Peyer's patch (tissue), 4 donors: ENCODE data around the gene ROBO1. TPM values are rescaled to one million over a fixed set of nuclear protein-coding genes. Genes with fewer than 3 reads are reported as not detected.

Experiments used
- DNase-seq, 3 donors: peaks; one replicate each; pipeline ENCODE4 v3.0.0-alpha.2; 2017 to 2019
- H3K27ac ChIP-seq, 4 donors: fragments of 200-600 bp; sonication (generic); one replicate each; pipeline ENCODE4 v1.5.1; 2016 to 2019
- H3K27me3 ChIP-seq, 2 donors: fragments of 200-600 bp; sonication (generic); one replicate each; pipeline ENCODE4 v1.5.1; 2019
- H3K36me3 ChIP-seq, 3 donors: fragments of 200-600 bp; sonication (generic); one replicate each; pipeline ENCODE4 v1.5.1; 2016 to 2019
- H3K4me1 ChIP-seq, 4 donors: fragments of 200-600 bp; sonication (generic); one replicate each; pipeline ENCODE4 v1.5.1; 2016 to 2019
- H3K4me3 ChIP-seq, 4 donors: fragments of 200-600 bp; sonication (generic); 1 replicate in 3 of 4; 2 replicates in 1 of 4; pipeline ENCODE4 v1.5.1; 2016 to 2019; ENCODE audit warnings: mild to moderate bottlenecking in 1 of 4
- H3K9me3 ChIP-seq, 4 donors: fragments of 200-600 bp; sonication (generic); one replicate each; pipeline ENCODE4 v1.5.1; 2016 to 2019; ENCODE audit warnings: mild to moderate bottlenecking in 1 of 4
- CTCF ChIP-seq, 6 experiments: fragments of 450-650 bp in 4 of 6; fragments of 200-600 bp in 2 of 6; sonication (generic) in 1 of 6; IDR thresholded peaks; one replicate each; pipeline ENCODE4 v1.5.1; 2017 to 2019; ENCODE audit warnings: antibody characterized with exemption in 6 of 6, mild to moderate bottlenecking in 3 of 6, moderate library complexity in 1 of 6
- POLR2A ChIP-seq, 2 donors: fragments of 450-650 bp; IDR thresholded peaks; one replicate each; pipeline ENCODE4 v1.5.1; 2017; ENCODE audit warnings: antibody characterized with exemption in 2 of 2, mild to moderate bottlenecking in 2 of 2, moderate library complexity in 2 of 2
- total RNA-seq, 4 donors: library from RNA; depleted of rRNA; stranded (reverse); fragments of >200 nt; gene quantifications; one replicate each; pipeline ENCODE4 v1.1.0, GENCODE V29; 2016

Gene ROBO1
- total RNA-seq, 4 donors from 2014 or later, result 9.5 to 41.3 (median 24.2) TPM

GRCh38 chr3:79057756-79058155 is 710.0 kb downstream of the ROBO1 start:
- no peaks in the 10 kb centered on the region for H3K9me3 ChIP-seq
- H3K27ac ChIP-seq, result no peak overlapping the region
- H3K4me1 ChIP-seq, result no peaks in the 10 kb centered on the region
- DNase-seq, result no peak
- H3K4me3 ChIP-seq, result no peak overlapping the region
- no peaks in the 10 kb centered on the region for H3K36me3 ChIP-seq
- no peaks in the 10 kb centered on the region for H3K27me3 ChIP-seq
- TF ChIP-seq POLR2A (IDR thresholded peaks at IDR 0.05) (no peak), CTCF (IDR thresholded peaks at IDR 0.05) (no peak)

GRCh38 chr3:79056498-79056897 is 711.3 kb downstream of the ROBO1 start:
- TF ChIP-seq POLR2A (IDR thresholded peaks at IDR 0.05) (no peak), CTCF (IDR thresholded peaks at IDR 0.05) (no peak)
- H3K4me1 ChIP-seq, result no peaks in the 10 kb centered on the region
- no peak for DNase-seq
- H3K36me3 ChIP-seq, result no peaks in the 10 kb centered on the region
- no peak overlapping the region for H3K27ac ChIP-seq
- H3K9me3 ChIP-seq, result no peaks in the 10 kb centered on the region
- no peak overlapping the region for H3K4me3 ChIP-seq
- H3K27me3 ChIP-seq, result no peaks in the 10 kb centered on the region

- no peaks in the 10 kb centered on the region for H3K4me1 ChIP-seq
- H3K27me3 ChIP-seq, result no peaks in the 10 kb centered on the region
- TF ChIP-seq POLR2A (IDR thresholded peaks at IDR 0.05) (no peak), CTCF (IDR thresholded peaks at IDR 0.05) (no peak)
- DNase-seq, result no peak
- no peaks in the 10 kb centered on the region for H3K36me3 ChIP-seq
- H3K27ac ChIP-seq, result no peak overlapping the region
- no peak overlapping the region for H3K4me3 ChIP-seq
- H3K9me3 ChIP-seq, result no peaks in the 10 kb centered on the region
Measured at GRCh38 chr3:79052054-79052681, 715.6 kb downstream of the ROBO1 start.

- no peaks in the 10 kb centered on the region for H3K27me3 ChIP-seq
- no peak for TF ChIP-seq POLR2A (IDR thresholded peaks at IDR 0.05)
- no peak for TF ChIP-seq CTCF (IDR thresholded peaks at IDR 0.05)
- H3K27ac ChIP-seq, result no peak overlapping the region
- no peak for DNase-seq
- H3K9me3 ChIP-seq, result no peaks in the 10 kb centered on the region
- H3K4me3 ChIP-seq, result no peak overlapping the region
- no peaks in the 10 kb centered on the region for H3K4me1 ChIP-seq
- no peaks in the 10 kb centered on the region for H3K36me3 ChIP-seq
Measured at GRCh38 chr3:79047581-79047980, 720.2 kb downstream of the ROBO1 start.

GRCh38 chr3:79041621-79042020 is 726.2 kb downstream of the ROBO1 start:
- Histone ChIP-seq H3K4me1 (no peaks in the 10 kb centered on the region), H3K4me3 (no peak overlapping the region), H3K27me3 (no peaks in the 10 kb centered on the region), H3K36me3 (no peaks in the 10 kb centered on the region), H3K27ac (no peak overlapping the region), H3K9me3 (no peaks in the 10 kb centered on the region)
- DNase-seq, result no peak
- no peak for TF ChIP-seq CTCF (IDR thresholded peaks at IDR 0.05)
- no peak for TF ChIP-seq POLR2A (IDR thresholded peaks at IDR 0.05)

GRCh38 chr3:79040701-79041100 is 727.1 kb downstream of the ROBO1 start:
- no peaks in the 10 kb centered on the region for H3K27me3 ChIP-seq
- TF ChIP-seq CTCF (IDR thresholded peaks at IDR 0.05), result no peak
- TF ChIP-seq POLR2A (IDR thresholded peaks at IDR 0.05), result no peak

More at GRCh38 chr3:79040701-79041100, 727.1 kb downstream of the ROBO1 start:
- Histone ChIP-seq H3K4me3 (no peak overlapping the region), H3K27ac (no peak overlapping the region), H3K9me3 (no peaks in the 10 kb centered on the region), H3K4me1 (no peaks in the 10 kb centered on the region), H3K36me3 (no peaks in the 10 kb centered on the region)
- DNase-seq, result no peak
